Measurements from ENCODE around the gene AKAP6.

AKAP6 gene

GRCh38 chr14:32407130-32407529 lies 78.0 kb downstream of the AKAP6 start:
- H3K27ac ChIP-seq, result no peak overlapping the region
- TF ChIP-seq ZFX (IDR thresholded peaks at IDR 0.05), result no peak
- TF ChIP-seq, protein P1, sequence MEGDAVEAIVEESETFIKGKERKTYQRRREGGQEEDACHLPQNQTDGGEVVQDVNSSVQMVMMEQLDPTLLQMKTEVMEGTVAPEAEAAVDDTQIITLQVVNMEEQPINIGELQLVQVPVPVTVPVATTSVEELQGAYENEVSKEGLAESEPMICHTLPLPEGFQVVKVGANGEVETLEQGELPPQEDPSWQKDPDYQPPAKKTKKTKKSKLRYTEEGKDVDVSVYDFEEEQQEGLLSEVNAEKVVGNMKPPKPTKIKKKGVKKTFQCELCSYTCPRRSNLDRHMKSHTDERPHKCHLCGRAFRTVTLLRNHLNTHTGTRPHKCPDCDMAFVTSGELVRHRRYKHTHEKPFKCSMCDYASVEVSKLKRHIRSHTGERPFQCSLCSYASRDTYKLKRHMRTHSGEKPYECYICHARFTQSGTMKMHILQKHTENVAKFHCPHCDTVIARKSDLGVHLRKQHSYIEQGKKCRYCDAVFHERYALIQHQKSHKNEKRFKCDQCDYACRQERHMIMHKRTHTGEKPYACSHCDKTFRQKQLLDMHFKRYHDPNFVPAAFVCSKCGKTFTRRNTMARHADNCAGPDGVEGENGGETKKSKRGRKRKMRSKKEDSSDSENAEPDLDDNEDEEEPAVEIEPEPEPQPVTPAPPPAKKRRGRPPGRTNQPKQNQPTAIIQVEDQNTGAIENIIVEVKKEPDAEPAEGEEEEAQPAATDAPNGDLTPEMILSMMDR (conservative IDR thresholded peaks at IDR 0.05), result no peak

- TF ChIP-seq ZFX (IDR thresholded peaks at IDR 0.05), result no peak
- TF ChIP-seq, protein P1 (conservative IDR thresholded peaks at IDR 0.05), result no peak
- H3K27ac ChIP-seq, result no peak overlapping the region
Measured at GRCh38 chr14:32408018-32408417, 78.9 kb downstream of the AKAP6 start.

DNA sequence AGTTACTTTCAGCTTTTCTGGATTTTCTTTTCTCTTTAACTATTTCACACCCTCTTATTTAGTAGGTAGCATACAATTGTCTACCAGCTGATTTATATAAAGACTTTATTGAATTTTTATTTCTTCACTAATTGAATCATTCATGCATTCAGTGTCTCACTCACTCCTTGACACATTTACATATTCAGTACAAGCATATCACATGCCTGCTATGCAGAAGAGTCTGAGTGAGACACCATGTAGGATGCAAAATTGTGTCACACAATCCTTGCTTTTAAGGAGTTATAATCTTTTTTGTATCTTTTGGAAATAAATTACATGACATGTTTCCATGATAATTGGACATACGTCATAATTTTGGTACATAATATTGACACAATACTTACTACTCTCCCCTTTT lies 83.0 kb downstream of the AKAP6 start:
- no peak overlapping the region for H3K27ac ChIP-seq
- TF ChIP-seq, protein P1 (conservative IDR thresholded peaks at IDR 0.05), result no peak
- no peak for TF ChIP-seq ZFX (IDR thresholded peaks at IDR 0.05)

GRCh38 chr14:32412532-32412931 lies 83.4 kb downstream of the AKAP6 start:
- TF ChIP-seq, protein P1 (conservative IDR thresholded peaks at IDR 0.05), result no peak
- no peak for TF ChIP-seq ZFX (IDR thresholded peaks at IDR 0.05)
- no peak overlapping the region for H3K27ac ChIP-seq

GRCh38 chr14:32413967-32414640 lies 85.0 kb downstream of the AKAP6 start:
- H3K27ac ChIP-seq, result no peak overlapping the region

GRCh38 chr14:32414808-32415255 lies 85.7 kb downstream of the AKAP6 start:
- no peak overlapping the region for H3K27ac ChIP-seq

More at GRCh38 chr14:32413967-32414640, 85.0 kb downstream of the AKAP6 start:
- TF ChIP-seq ZFX (IDR thresholded peaks at IDR 0.05), result no peak
- TF ChIP-seq, protein P1 (conservative IDR thresholded peaks at IDR 0.05), result no peak

GRCh38 chr14:32417956-32418552 lies 89.0 kb downstream of the AKAP6 start:
- no peak overlapping the region for H3K27ac ChIP-seq
- TF ChIP-seq ZFX (IDR thresholded peaks at IDR 0.05), result no peak
- TF ChIP-seq, protein P1 (conservative IDR thresholded peaks at IDR 0.05), result no peak

More at GRCh38 chr14:32414808-32415255, 85.7 kb downstream of the AKAP6 start:
- TF ChIP-seq, protein P1 (conservative IDR thresholded peaks at IDR 0.05), result no peak
- no peak for TF ChIP-seq ZFX (IDR thresholded peaks at IDR 0.05)
